Left hindlimb (tissue), 1 donor: ENCODE measurements around the gene ZNF213.
A peak's percentile ranks its signal among the peaks of the same experiment; 100 is the strongest.
"Not testable (repeated sequence)": the region's sequence is repeated elsewhere in the genome, so short reads cannot be mapped to it uniquely, and the experiment has no call there.

Source experiments
- DNase-seq: peaks from one replicate; pipeline ENCODE4 v3.0.0-alpha.2; 2018

The ZNF213 gene

GRCh38 chr16:3129137-3130131 lies 5.4 kb upstream of the ZNF213 start:
- DNase-seq, result peak; percentile 74

- no peak for DNase-seq
Measured at GRCh38 chr16:3131755-3132377, 3.0 kb upstream of the ZNF213 start.

DNA sequence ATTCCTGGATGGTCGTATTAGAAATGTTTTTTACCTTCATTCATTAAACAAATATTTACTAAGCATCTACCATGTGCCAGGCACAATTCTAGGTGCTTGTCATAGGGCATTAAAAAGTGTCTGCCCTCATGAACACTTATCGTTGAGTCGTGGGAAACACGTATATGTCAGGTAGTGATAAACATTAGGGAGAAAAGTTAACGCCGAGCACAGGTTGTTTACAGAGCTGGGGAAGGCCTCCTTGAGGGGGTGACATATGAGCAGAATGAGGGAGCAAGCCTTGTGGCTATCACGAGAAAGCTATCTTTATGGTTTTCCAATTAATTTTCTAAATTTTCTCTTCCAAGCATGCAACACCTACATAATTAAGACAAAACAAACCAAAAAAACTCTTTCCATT lies 985 bp upstream of the ZNF213 start:
- no peak for DNase-seq

DNA sequence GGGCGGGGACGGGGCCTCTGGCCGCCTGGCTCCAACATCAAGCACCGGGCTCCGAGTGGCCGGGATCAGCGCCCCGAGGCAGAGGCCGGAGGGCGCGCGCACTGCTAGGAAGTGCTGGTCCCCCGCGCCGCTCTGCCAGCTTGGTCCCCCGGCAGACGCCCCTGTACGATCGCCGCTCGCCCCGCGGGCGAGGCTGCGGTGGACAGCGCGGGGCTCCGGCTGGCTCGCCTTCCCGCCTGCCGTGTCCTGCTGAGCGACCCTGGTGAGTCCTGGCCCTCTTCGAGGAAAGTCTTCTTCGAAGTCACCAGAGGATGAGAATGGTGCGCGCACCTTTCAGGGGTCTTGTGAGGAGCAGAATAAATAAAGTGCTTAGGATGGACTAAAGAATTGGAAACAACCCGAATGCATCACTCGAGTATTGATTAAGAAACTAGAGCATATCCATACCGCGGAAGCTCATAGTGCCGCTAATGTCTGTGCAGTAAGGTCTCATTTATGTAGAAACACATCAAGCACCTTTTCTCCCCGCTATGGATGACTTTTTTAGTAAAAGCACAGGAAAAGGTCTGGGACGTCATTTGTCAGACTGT lies 392 bp downstream of the ZNF213 start:
- DNase-seq, result no peak

DNA sequence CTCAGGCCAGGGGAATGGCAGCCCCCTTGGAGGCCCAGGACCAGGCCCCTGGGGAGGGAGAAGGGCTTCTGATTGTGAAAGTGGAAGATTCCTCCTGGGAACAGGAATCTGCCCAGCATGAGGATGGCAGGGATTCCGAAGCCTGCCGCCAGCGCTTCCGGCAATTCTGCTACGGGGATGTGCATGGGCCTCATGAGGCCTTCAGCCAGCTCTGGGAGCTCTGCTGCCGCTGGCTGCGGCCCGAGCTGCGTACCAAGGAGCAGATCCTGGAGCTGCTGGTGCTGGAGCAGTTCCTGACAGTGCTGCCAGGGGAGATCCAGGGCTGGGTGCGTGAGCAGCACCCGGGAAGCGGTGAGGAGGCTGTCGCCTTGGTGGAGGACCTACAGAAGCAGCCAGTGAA lies 2.4 kb downstream of the ZNF213 start:
- no peak for DNase-seq

DNA sequence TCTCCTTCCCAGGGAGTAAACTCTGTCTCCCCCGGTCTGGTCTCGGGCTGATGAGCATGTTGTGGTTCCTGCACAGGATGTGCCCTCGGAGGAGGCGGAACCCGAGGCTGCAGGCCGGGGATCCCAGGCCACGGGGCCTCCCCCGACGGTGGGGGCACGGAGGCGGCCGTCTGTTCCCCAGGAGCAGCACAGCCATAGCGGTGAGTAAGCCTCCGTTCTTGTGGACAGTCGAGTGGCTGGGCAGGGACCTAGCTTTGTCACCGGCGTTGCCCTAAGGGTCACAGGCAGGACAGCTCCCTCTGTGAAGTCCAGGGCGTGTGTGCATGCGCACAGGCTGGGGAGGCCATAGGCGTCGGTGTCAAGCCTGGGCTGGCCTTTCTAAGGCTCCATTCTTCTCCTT lies 3.5 kb downstream of the ZNF213 start:
- DNase-seq, result no peak

- no peak for DNase-seq
Measured at GRCh38 chr16:3138823-3139426, 4.1 kb downstream of the ZNF213 start.

DNA sequence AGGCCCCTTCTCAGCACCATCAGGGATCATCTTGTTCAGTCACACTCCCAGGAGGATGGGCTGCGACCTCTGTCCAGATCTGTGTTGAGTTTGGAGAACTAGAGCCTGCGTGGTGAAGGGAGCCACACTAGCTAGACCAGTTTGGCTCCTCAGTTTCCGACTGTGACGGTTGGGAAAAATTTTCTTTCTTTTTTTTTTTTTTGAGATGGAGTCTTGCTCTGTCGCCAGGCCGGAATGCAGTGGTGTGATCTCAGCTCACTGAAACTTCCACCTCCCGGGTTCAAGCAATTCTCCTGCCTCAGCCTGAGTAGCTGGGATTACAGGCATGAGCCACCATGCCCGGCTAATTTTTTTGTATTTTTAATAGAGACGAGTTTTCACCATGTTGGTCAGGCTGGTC lies 4.7 kb downstream of the ZNF213 start:
- not testable (repeated sequence) for DNase-seq

DNA sequence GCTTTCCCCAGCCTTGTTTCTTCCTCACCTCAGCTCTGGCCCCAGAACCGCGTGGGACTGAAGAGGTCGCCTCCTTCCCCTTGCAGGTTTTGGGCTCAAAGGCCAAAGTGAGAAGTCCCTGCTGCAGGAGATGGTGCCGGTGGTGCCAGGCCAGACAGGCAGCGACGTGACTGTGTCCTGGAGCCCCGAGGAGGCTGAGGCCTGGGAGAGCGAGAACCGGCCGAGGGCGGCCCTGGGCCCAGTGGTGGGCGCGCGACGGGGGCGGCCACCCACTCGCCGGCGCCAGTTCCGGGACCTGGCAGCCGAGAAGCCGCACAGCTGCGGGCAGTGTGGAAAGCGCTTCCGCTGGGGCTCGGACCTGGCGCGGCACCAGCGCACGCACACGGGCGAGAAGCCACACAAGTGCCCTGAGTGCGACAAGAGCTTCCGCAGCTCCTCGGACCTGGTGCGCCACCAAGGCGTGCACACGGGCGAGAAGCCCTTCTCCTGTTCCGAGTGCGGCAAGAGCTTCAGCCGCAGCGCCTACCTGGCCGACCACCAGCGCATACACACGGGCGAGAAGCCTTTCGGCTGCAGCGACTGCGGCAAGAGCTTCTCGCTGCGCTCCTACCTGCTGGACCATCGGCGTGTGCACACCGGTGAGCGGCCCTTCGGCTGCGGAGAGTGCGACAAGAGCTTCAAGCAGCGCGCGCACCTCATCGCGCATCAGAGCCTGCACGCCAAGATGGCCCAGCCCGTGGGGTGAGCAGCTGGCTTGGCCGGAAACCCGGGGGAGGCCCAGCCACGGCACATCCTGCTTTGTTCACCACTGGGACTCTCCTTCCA lies 6.0 kb downstream of the ZNF213 start:
- DNase-seq, result no peak

DNA sequence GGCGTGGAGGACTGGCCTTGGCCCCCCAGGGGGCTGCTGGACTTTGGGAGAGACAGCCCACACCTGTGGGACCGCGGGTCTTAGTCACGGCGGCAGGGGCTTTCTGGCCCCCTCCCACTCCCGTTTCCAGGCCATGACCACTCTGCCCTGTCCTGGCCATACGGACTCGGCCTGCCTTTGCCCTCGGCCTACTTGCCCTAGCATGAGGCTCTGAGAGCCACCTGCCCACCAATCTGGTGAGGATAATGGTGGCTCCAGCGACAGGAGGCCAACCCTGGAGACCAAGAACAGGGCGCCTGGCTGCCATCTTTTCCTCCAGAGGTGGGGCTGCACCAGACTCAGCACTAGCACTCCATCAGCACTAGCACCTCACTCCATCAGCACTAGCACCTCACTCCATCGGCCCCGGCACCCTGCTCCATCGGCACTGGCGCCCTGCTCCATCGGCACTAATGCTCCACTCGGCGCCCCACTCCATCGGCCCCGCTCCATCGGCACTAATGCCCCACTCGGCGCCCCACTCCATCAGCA lies 7.0 kb downstream of the ZNF213 start:
- no peak for DNase-seq

DNA sequence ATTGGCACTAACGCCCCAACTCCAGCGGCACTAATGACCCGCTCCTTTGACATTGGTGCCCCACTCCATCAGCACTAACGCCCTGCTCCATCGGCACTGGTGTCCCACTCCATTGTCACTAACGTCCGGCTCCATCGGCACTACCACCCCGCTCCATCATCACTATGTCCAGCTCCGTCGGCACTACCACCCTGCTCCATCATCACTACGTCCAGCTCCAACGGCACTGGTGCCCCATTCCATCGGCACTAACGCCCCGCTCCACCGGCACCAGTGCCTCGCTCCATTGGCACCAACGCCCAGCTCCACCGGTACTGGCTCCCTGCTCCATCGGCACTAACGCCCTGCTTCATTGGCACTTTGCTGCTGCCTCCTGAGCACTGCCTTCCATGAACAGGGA lies 7.5 kb downstream of the ZNF213 start:
- DNase-seq, result no peak

GRCh38 chr16:3142770-3143169 lies 7.9 kb downstream of the ZNF213 start:
- DNase-seq, result no peak

DNA sequence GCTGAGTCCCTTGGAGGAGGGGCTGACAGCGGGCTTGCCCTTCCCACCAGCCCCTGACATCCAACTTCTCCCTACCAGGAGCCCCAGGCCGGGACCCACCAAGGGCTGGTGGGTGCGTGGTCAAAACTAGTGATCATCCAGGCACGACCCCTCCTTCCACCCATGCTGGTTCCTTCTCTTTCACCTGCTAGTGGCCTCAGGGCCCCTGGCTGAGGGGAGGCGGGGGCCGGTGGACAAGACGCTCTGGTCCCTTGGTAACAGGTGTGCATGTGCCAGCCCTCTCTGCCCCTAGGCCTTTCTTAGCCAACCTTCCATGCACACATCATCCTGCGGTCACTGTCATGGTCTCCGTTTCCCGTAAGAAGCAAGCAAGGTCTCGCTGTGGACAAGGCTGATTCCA lies 8.4 kb downstream of the ZNF213 start:
- DNase-seq, result no peak

DNA sequence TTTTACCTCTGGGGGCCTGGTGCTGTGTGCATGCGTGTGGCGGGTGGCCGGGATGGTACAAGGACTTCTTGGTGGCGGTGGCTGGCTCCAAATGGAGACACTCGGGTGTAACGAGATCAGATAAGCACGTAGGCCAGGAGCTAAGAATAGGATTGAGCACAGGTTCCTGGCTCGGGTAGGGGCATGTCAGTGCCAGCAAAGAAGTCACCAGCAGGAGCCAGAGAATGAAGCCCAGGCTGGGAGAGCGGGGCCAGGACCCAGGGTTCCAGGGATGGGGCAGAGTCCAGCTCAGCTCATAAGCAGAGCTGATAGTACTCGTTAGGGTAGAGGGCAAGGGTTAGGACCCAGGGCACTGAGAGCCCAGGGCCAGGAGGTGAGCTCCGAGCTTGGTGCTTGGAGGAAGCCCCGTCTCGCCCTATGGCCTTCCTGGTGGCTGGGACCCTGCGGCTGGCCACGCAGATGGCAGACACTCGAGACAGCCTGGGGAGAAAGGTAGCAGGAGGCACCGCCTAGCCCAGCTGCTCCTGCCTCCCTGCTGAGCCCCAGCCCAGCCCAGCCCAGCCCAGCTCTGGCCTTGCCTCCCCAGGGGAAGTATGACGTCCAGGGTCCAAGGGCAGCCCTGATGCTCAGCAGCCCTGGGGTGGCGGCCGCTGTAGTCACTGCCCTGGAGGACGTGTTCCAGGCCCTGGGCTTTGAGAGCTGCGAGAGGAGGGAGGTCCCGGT lies 8.9 kb downstream of the ZNF213 start:
- DNase-seq, result no peak

GRCh38 chr16:3144321-3144983 lies 9.6 kb downstream of the ZNF213 start:
- no peak for DNase-seq

DNA sequence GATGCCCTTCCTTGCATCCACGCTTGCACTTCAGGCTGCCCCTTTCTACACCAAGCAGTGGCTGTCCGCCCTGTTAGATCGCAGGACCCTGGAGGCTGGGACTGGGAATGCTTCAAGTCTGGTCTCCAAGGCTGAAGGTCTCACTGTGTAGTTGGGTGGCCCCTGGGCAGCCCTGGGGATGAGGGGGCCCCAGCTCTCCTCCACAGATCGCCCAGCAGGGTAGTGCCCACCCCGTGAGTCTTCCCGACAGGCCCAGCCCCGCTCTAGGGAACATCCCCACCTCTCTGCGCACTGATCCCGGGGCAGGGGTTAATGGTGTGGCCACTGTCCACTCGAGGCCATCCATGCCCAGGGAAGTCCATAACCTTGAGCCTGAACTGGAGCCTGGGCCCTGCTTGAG lies 10.3 kb downstream of the ZNF213 start:
- no peak for DNase-seq

DNA sequence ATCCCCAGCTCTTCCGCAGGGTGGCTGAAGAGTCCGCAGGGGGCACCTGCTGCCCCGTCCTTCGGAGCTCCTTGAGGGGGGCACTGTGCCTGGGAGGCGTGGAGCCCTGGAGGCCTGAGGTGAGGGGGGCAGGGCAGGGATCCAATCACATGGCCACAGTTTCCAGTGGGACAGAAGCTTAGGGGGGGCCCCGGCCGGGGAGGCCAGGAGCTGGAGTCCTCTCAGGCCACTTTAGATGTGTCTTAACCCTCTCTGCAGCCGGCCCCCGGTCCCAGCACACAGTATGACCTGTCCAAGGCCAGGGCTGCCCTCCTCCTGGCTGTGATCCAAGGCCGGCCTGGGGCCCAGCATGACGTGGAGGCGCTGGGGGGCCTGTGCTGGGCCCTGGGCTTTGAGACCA lies 10.8 kb downstream of the ZNF213 start:
- DNase-seq, result no peak

DNA sequence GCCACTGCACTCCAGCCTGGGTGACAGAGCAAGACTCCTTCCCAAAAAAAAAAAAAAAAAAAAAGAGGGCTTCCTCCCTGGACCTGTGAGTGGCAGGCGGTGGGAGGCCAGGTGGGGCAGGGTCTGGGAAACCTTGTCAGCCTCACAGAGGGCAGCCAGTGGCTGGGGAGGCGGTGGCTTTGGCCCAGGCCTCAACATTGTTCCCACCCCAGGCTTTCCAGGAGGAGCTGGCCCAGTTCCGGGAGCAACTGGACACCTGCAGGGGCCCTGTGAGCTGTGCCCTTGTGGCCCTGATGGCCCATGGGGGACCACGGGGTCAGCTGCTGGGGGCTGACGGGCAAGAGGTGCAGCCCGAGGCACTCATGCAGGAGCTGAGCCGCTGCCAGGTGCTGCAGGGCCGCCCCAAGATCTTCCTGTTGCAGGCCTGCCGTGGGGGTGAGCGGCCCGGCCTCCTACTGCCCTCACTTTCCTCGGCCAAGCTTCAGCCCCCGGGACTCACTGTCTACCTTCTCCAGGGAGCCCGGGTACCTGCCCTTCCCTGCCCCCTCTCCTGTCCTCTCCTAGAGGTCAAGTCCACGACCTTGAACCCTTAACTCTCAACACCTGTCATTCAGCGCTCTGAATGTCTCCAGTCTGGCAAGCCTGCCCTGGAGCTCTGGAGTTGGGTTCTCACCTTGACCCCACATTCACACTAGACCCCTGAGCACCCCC lies 12.4 kb downstream of the ZNF213 start:
- no peak for DNase-seq

- DNase-seq, result no peak
Measured at GRCh38 chr16:3147757-3148104, 12.9 kb downstream of the ZNF213 start.
